ENCODE data around the gene ETFB.

The ETFB gene

DNA sequence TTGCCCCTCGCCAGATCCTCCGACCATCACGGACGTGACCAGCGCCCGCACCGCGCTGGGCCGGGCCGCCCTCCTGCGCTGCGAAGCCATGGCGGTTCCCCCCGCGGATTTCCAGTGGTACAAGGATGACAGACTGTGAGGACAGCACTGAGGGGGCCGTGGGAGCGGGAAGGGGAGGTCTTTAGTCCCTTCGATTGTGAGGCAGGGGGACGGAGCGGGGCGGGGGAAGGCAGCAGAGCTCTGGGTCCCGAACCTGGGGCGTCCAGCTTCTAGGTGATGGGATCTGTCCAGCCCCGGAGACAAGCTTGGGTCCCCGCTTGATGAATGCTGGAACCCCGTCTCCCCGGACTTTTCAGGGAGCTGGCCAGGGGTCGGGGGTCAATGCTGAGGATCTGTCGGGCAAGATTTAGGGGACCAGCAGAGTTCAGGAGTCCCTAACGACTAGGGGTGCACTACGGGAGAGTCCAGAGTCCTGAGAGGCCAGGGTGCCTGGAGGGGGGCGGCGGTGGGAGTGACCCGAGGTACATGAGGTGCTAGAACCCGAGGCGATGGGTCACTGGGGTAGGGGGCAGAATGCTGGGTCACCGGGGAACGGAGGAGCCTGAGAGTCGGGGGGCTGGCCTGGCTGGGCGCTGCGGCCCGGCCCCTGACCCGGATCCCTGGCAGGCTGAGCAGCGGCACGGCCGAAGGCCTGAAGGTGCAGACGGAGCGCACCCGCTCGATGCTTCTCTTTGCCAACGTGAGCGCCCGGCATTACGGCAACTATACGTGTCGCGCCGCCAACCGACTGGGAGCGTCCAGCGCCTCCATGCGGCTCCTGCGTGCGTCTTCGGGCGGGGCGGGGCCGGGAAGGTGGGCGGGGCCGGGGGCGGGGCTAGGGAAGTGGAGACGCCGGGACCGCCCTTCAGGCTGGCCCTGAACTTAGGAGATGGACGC lies 38.9 kb downstream of the ETFB start:
- peak in 1 of 2 experiments; percentile 11 for DNase-seq

GRCh38 chr19:51326216-51327065 lies 39.7 kb downstream of the ETFB start:
- no peak for DNase-seq

GRCh38 chr19:51325161-51325976 lies 40.8 kb downstream of the ETFB start:
- DNase-seq = no peak

GRCh38 chr19:51324167-51324481 lies 42.1 kb downstream of the ETFB start:
- DNase-seq = no peak

- no peak for DNase-seq
These were observed 42.6 kb downstream of the ETFB start for GRCh38 chr19:51323481-51324166.

DNA sequence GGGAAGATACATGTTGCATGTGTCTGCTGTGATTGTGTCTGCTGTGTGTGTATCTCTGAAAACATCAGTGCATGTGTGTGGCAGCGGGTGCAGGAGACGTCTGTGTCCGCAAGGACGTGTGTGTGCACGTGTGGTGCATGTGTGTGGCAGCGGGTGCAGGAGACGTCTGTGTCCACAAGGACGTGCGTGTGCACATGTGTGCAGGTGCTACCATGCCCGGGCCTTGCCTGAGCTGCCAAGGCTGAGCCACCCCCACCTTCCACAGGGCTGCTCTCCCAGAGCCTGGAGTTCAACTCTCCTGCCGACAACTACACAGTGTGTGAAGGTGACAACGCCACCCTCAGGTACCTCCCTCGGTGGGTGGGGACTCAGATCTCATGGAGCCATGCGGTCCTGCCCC lies 44.4 kb downstream of the ETFB start:
- DNase-seq = no peak

DNA sequence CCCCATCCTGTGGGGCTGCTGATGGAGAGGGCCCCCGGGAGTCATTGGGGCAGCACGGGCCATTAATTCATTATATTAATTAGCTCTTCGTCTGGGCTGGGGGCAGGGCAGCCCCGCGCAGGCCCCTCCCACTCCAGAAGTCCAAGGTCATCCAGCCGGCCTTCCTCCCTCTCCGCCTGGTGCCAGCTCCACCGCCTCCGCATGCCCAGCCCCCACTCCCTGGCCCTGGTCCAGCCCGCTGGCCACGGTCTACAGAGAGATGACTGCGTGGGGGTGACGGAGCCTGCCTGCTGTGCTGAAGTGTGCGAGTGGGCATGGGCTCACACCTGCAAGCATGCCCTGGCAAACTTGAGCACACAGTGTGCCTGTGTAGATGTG lies 45.9 kb downstream of the ETFB start:
- no peak for DNase-seq

- no peak for DNase-seq
These were observed 46.4 kb downstream of the ETFB start for GRCh38 chr19:51319649-51320279.

GRCh38 chr19:51318687-51319648 lies 47.2 kb downstream of the ETFB start:
- DNase-seq = no peak

- DNase-seq = no peak
These were observed 48.2 kb downstream of the ETFB start for GRCh38 chr19:51317968-51318367.

GRCh38 chr19:51317376-51317775 lies 48.8 kb downstream of the ETFB start:
- no peak for DNase-seq

DNA sequence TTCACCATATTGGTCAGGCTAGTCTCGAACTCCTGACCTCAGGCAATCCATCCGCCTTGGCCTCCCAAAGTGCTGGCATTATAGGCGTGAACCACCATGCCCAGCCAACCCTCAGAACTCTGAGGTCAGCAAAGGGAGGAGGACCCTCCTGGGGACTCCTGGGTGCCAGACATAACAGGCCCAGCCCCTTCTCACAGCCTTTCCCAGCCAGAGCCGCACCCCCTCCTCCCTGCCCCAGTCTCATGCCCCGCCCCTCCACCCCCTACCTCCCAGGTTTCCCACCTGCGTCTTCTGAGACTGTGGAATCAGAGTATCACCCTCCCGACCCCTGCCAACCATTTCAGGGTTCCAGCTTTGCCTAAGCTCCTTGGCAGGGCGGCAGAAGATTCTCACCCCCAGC lies 49.5 kb downstream of the ETFB start:
- no peak for DNase-seq

DNA sequence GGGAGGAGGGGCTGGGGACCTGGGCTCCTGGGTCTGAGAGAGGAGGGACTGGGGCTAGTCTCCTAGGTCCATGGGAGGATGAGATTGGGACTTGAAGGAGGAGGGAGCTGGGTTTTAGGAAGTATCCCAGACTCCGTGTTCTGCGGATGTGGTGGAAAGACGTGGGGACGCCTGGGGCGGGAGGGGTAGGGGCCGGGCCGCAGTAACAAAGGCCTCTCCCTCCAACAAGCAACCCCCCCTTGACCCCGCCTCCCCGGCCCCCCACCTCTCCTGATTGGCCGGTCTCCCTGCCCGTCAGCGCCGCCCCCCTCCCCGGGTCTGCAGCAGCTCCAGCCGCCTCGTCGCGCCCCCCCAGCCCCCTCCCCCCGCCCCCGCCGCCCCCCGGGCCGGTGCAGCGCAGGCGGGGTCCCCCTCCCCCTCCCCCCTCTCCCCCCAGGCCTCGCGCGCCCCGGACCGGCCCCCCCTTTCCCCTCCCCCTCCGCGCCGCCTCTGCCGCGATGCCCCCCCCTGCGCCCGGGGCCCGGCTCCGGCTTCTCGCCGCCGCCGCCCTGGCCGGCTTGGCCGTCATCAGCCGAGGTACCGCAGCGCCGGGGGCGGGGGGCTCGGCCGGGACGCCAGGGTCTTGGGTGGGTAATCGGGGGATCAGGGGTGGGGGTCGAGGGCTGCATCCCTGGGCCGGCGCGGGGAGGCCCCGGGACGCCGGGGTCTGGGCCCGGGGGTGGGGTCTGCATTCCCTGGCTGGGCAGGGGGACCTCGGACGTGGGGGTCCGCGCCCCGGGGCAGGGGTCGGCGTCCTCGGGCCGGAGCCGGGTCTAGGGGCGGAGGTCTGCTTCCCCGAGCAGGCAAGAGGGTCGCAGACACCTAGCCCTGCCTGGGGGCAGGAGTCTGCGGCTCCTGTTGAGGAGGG lies 54.6 kb downstream of the ETFB start, which contains the start of gene IGLON5:
TSS of gene IGLON5 (plus strand) at position 294 of the 907 bp plus-strand sequence. CDS start at position 498, 204 bp downstream.
- DNase-seq = no peak

- DNase-seq = no peak
These were observed 60.7 kb downstream of the ETFB start for GRCh38 chr19:51305479-51305878.

DNA sequence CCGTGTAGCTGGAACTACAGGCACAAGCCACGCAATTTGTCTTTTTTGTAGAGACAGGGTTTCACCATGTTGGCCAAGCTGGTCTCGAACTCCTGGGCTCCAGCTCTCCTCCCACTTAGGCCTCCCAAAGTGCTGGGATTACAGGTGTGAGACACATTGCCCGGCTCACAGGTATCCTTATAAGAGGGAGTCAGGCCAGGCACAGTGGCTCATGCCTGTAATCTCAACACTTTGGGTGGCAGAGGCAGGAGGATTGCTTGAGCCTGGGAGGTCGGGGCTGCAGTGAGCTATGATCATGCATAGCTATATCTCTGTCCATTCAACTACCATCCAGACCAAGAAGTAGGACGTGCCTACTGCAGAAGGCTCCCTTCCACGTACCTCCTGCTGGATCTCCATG lies 64.9 kb downstream of the ETFB start:
- DNase-seq = no peak

GRCh38 chr19:51297406-51297805 lies 68.8 kb downstream of the ETFB start:
- DNase-seq = no peak

DNA sequence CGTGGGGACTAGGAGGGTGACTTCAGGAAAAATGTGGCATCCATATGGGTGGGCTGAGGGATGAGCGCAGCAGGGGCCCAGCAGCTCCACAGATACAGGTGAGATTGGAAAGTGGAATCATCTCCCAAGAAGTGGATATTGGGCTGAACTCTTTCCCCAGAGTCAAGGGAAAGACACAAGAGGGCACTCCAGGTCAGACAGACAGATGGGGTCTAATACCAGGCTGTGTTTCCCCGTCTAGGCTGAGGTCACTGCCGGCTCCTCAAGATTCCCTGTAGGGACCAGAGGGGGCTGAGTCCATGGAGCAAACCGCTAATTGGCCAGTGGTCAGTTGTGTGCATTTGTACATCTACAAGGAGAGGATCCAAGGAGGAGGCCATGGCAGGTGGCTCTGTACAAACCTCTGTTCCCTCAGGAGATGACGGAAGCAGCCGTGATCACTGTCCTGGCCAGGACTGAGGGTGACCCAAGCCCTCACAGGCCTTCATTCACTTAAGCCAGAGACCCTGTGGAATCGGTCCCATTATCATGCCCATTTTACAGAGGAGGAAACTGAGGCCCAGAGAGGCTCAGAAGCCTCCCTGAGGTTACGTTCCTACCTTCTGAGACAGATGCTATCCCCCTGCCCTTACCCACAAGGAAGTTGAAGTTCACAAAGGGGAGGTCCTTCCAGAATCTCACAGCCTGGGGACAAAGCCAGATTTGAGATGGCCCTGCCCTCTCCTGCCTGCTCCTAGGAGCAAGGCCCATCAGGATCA lies 69.7 kb downstream of the ETFB start:
- DNase-seq = peak in 1 of 2 experiments; percentile 4

- no peak for DNase-seq
These were observed 70.6 kb downstream of the ETFB start for GRCh38 chr19:51295382-51296126.

Data from NCI-H446 (cell line).